ENCODE measurements around the gene CCDC148. TPM values are rescaled to one million over a fixed set of nuclear protein-coding genes. Genes with fewer than 3 reads are reported as not detected.
"Not testable (repeated sequence)": the region's sequence is repeated elsewhere in the genome, so short reads cannot be mapped to it uniquely, and the experiment has no call there.

The CCDC148 gene
- total RNA-seq, 2 experiments from 2014 or later, result 0.29 TPM; not detected in 1

DNA sequence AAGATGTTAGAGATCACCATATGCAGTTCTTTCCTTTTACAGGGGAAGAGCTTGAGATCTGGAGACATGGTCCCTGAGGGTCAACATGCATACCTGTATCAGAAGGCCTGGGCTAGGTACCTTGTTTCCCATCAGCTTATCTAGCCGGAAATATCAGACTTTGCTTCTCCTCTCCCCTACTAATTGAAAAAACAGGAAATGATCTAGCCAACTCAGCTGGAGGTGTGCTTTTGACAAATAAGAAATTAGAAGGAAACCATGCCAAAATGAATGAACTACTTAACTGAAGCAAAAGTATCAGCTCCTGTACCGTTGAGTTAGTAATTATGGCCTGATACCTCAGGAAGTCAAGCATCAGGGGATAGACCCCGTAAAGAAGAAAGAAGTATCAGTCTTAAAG lies 20.6 kb upstream of the CCDC148 start:
- Mint-ChIP-seq H3K4me3 (no peak overlapping the region), H3K36me3 (peaks cover 5% of the 10 kb centered on the region), H3K27ac (peak overlapping the region; percentile 63), H3K4me1 (ENCODE audit: low read depth) (peaks cover 19% of the 10 kb centered on the region), H3K27me3 (no peaks in the 10 kb centered on the region), H3K9me3 (peaks cover 5% of the 10 kb centered on the region)
- ChIA-PET CTCF (interaction anchor here (1.1 kb wide), 1 partner anchor 19 kb away, joined by 4 read pairs; no protein-coding TSS in a partner anchor), POLR2A (no interaction called here)
- intact Hi-C loops (cut with micrococcal nuclease), result no loop called here
- no peak for DNase-seq

DNA sequence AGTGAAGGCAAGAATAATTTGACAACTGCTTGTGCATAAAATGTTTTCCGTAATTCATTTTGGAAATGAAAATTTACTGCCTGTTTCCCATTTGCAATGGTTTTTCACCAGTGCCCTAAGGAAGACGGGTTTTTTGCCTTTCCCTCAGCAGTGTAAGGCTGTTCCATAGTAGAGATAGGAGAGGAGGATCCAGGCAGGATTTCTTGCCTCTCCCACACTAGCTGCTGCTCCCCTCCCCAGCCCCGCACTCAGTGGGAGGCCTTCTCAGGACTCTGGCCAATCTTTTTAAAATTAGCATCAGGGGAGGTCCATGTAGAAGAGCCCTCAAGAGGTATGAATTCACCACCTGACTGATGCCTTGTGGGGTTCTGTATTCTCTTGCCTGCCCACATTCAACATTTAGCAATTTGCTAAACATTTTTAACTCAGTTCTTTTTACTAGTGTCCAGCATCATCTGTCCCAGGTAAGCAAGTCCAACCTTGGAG lies 18.0 kb upstream of the CCDC148 start:
- H3K4me1 Mint-ChIP-seq (ENCODE audit: low read depth), result peaks cover 19% of the 10 kb centered on the region
- H3K27me3 Mint-ChIP-seq; H3K4me3 Mint-ChIP-seq; DNase-seq; intact Hi-C loops (cut with micrococcal nuclease); POLR2A ChIA-PET; H3K27ac Mint-ChIP-seq; H3K9me3 Mint-ChIP-seq: not testable (repeated sequence)
- H3K36me3 Mint-ChIP-seq, result peaks cover 17% of the 10 kb centered on the region
- CTCF ChIA-PET, result interaction anchor here (2.1 kb wide), 1 partner anchor 279 kb away, joined by 4 read pairs; no protein-coding TSS in a partner anchor

DNA sequence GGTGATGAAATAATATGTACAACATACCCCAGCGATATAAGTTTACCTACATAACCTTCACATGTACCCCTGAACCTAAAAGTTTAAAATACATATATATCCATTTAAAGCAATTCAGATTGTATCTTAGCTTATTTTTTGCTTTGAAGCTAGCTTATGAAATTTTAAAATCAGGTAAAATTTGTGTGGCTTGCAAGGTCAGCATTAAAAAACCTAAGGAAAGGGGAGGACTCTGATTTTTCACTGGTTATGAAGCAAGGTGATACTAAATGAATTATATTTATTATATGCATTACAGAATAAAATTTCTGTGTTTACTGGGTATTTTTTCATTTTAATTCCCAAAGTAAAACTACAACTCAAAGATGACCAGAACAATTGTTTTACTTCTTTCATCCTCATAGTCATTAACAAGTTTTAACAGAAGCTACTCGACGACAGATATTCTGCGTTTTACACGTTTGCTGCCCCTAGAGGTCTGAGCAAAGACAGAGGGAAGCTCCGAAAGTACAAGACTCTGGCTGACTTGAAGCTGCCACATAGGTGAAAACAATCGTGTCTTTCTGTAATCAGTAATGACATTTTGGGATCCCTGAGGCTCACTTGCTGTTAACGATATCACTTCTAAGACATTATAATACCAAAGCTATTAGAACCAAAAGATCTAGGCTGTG lies 17.3 kb upstream of the CCDC148 start:
- peaks cover 17% of the 10 kb centered on the region for H3K36me3 Mint-ChIP-seq
- ChIA-PET POLR2A (no interaction called here), CTCF (interaction anchor here (1.0 to 2.1 kb wide), 2 partner anchors 9 to 280 kb away, joined by 4 to 5 read pairs; no protein-coding TSS in a partner anchor)
- H3K27ac Mint-ChIP-seq, result no peak overlapping the region
- no peak for DNase-seq
- H3K4me3 Mint-ChIP-seq, result no peak overlapping the region
- no peaks in the 10 kb centered on the region for H3K27me3 Mint-ChIP-seq
- H3K4me1 Mint-ChIP-seq (ENCODE audit: low read depth), result peaks cover 18% of the 10 kb centered on the region
- peaks cover 5% of the 10 kb centered on the region for H3K9me3 Mint-ChIP-seq
- intact Hi-C loops (cut with micrococcal nuclease), result no loop called here

DNA sequence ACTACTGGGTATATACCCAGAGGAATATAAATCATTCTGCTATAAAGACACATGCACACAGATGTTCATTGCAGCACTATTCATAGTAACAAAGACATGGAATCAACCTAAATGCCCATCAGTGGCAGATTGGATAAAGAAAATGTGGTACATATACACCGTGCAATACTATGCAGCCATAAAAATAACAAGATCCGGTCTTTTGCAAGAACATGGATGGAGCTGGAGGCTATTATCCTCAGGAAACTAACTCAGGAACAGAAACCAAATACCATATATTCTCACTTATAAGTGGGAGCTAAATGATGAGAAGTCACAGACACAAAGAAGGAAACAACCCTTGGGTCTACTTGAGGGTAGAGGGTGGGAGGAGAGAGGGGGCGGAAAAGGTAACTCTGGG lies 16.7 kb upstream of the CCDC148 start:
- POLR2A ChIA-PET; intact Hi-C loops (cut with micrococcal nuclease); DNase-seq; H3K9me3 Mint-ChIP-seq; H3K27me3 Mint-ChIP-seq; H3K27ac Mint-ChIP-seq; H3K4me3 Mint-ChIP-seq: not testable (repeated sequence)
- CTCF ChIA-PET, result interaction anchor here (0.8 to 2.1 kb wide), 3 partner anchors 8 to 281 kb away, joined by 3 to 5 read pairs (median 4); no protein-coding TSS in a partner anchor
- Mint-ChIP-seq H3K36me3 (peaks cover 17% of the 10 kb centered on the region), H3K4me1 (ENCODE audit: low read depth) (peaks cover 15% of the 10 kb centered on the region)

DNA sequence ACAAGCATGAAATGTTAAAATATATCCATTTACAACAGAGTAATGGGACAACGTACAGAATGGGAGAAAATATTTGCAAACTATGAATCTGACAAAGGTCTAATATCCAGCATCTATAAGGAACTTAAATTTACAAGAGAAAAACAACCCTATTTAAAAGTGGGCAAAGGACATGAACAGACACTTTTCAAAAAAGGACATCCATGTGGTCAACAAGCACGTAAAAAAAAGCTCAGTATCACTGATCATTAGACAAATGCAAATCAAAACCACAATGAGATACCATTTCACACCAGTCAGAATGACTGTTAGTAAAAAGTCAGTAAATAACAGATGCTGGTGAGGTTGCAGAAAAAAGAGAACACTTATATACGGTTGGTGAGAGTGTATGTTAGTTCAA lies 16.3 kb upstream of the CCDC148 start:
- POLR2A ChIA-PET; DNase-seq; intact Hi-C loops (cut with micrococcal nuclease): not testable (repeated sequence)

DNA sequence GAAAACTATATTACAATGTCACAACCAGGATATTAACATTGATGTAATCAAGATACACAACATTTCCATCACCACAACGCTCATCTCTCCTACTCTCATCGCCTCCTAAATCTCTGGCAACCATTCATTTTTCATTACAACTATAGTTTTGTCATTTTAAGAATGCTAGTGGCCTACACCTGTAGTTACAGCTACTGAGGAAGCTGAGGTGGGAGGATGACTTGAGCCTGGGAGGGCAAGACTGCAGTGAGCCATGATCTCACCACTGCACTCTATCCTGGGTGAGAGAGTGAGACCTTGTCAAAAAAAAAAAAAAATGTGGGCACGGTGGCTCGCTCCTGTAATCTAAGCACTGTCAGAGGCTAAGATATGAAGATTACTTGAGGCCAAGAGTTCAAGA lies 10.7 kb upstream of the CCDC148 start:
- intact Hi-C loops (cut with micrococcal nuclease), result no loop called here
- Mint-ChIP-seq H3K27me3 (no peaks in the 10 kb centered on the region), H3K9me3 (no peaks in the 10 kb centered on the region), H3K4me1 (ENCODE audit: low read depth) (peaks cover 15% of the 10 kb centered on the region), H3K4me3 (no peak overlapping the region), H3K36me3 (peaks cover 11% of the 10 kb centered on the region), H3K27ac (no peak overlapping the region)
- ChIA-PET CTCF (interaction anchor here (4.3 kb wide), 1 partner anchor 10 kb away, joined by 19 read pairs; the partner anchor contains the start of genes CCDC148 and PKP4), POLR2A (interaction anchor here (1.5 kb wide), 1 partner anchor 10 kb away, joined by 3 read pairs; the partner anchor contains the start of genes CCDC148 and PKP4)
- DNase-seq, result peak; percentile 16

More for the DNA sequence above, 16.3 kb upstream of the CCDC148 start:
- not testable (repeated sequence) for H3K27ac Mint-ChIP-seq, H3K4me3 Mint-ChIP-seq, H3K27me3 Mint-ChIP-seq, H3K9me3 Mint-ChIP-seq
- CTCF ChIA-PET, result interaction anchor here (0.8 to 1.0 kb wide), 2 partner anchors 8 to 22 kb away, joined by 3 to 5 read pairs; no protein-coding TSS in a partner anchor
- Mint-ChIP-seq H3K4me1 (ENCODE audit: low read depth) (peaks cover 12% of the 10 kb centered on the region), H3K36me3 (peaks cover 17% of the 10 kb centered on the region)

DNA sequence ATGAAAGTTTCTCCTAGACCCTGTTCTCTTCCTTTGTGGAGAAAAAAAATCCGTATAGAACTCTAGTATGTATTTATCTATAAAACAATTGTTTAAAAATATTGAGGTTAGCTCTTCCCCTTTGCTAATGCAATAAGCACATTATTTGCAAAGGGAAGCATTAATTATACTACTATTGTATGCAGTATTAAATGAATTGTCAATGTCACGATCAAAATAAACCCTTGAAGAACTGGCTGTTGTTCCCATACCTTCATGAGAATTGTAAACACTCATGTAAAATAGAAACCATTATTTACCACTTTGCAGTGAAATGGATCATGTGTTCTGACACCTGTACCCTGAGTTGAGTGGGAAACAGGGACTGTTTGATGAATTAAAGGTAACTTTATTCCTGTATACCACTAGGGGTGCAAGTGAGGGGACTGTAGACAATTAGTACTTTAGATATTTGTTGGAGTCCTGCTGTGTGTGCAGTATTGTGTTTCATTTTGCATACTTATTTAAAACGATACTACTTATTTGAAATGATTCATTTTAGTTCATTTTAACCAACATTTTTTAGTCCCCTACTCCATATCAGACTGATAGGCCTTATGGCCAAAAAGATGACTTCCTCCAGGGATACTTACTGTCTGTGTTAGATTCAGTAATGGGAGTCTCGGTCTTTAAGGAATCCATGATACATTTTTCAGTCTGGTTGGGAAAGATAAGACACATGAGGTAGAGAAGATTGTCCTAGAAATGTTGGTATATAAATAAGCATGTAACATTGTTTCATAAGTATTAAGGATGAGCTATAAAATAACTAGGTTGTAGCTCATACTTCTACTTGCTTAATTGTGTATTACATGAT lies 8.1 kb upstream of the CCDC148 start:
- Mint-ChIP-seq H3K4me1 (ENCODE audit: low read depth) (peaks cover 26% of the 10 kb centered on the region), H3K27ac (no peak overlapping the region), H3K9me3 (no peaks in the 10 kb centered on the region), H3K27me3 (no peaks in the 10 kb centered on the region), H3K36me3 (peaks cover under 1% of the 10 kb centered on the region), H3K4me3 (no peak overlapping the region)
- intact Hi-C loops (cut with micrococcal nuclease), result loop anchor here (2.0 kb wide), 1 partner anchor 42 kb away; no protein-coding TSS in a partner anchor
- POLR2A ChIA-PET, result no interaction called here
- CTCF ChIA-PET, result interaction anchor here (0.6 to 4.3 kb wide), 6 partner anchors 7 to 421 kb away, joined by 3 to 19 read pairs (median 3); partner anchors contain the start of genes CCDC148 and PKP4
- DNase-seq, result no peak

DNA sequence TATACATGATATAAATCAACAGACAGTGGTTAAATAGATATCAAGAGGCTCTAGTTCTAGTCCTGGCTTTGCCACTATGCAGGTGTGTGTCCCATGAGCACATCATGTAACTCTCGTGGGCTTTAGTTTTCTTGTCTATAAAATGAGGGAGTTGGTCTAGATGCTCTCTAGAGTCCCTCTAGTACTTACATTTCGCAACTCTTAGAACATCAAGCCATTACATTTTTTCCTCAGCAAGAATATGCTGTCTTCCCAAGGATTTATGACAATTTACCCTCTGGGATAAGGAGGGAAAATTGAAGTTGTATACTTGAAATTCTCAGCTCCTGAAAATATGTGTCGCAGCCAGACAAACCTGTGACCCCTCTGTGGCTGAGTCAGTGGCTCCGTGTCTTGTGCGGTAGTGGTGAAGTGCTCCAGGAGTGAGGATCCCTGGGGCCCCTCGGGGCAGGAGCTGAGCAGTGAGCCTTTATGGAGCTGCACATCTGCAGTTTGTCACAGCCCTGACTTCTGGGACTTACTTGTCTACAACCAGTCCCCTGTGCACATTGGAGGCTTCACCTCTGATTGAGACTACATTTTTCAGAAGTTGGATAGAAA lies 7.0 kb upstream of the CCDC148 start:
- POLR2A ChIA-PET, result interaction anchor here (0.6 kb wide), 1 partner anchor 163 kb away, joined by 3 read pairs; no protein-coding TSS in a partner anchor
- intact Hi-C loops (cut with micrococcal nuclease), result loop anchor here (2.0 kb wide), 1 partner anchor 43 kb away; no protein-coding TSS in a partner anchor
- Mint-ChIP-seq H3K27ac (no peak overlapping the region), H3K4me1 (ENCODE audit: low read depth) (peaks cover 30% of the 10 kb centered on the region), H3K27me3 (no peaks in the 10 kb centered on the region), H3K4me3 (no peak overlapping the region), H3K9me3 (no peaks in the 10 kb centered on the region), H3K36me3 (no peaks in the 10 kb centered on the region)
- CTCF ChIA-PET, result interaction anchor here (1.2 kb wide), 1 partner anchor 26 kb away, joined by 3 read pairs; no protein-coding TSS in a partner anchor
- no peak for DNase-seq

DNA sequence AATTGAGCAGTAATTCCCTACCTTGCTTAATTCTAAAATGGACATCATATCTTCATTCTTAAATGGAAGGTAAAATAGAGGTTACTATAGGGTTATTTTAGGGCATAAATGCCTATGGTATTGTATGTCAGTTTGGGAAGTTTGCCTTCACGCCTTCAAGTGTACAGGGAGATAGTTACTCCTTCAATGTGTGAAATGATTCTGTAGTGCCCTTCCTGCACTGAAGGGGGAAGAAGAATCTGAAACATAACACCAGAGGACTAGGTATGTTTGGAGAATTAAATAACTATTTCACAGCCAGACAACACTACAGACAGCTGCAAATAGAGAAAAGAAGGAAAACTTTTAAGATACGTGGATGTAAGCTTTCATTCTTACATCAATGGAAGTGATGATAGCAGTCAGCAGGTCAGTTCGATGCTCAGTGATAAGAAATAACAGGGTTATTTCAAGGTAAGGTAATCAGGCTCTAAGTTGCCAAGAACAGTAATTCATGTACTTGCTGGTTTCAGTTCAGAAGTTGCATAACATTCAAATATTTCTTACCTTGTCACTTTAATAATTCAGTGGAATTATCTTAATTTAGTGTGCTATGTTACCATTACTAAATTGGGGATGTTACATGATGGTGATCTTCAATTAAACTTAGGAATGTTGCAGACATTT lies 4.2 kb upstream of the CCDC148 start:
- Mint-ChIP-seq H3K27me3 (no peaks in the 10 kb centered on the region), H3K9me3 (no peaks in the 10 kb centered on the region), H3K4me3 (no peak overlapping the region), H3K27ac (no peak overlapping the region), H3K36me3 (no peaks in the 10 kb centered on the region), H3K4me1 (ENCODE audit: low read depth) (peaks cover 39% of the 10 kb centered on the region)
- no peak for DNase-seq
- CTCF ChIA-PET, result no interaction called here
- POLR2A ChIA-PET, result no interaction called here
- intact Hi-C loops (cut with micrococcal nuclease), result no loop called here

DNA sequence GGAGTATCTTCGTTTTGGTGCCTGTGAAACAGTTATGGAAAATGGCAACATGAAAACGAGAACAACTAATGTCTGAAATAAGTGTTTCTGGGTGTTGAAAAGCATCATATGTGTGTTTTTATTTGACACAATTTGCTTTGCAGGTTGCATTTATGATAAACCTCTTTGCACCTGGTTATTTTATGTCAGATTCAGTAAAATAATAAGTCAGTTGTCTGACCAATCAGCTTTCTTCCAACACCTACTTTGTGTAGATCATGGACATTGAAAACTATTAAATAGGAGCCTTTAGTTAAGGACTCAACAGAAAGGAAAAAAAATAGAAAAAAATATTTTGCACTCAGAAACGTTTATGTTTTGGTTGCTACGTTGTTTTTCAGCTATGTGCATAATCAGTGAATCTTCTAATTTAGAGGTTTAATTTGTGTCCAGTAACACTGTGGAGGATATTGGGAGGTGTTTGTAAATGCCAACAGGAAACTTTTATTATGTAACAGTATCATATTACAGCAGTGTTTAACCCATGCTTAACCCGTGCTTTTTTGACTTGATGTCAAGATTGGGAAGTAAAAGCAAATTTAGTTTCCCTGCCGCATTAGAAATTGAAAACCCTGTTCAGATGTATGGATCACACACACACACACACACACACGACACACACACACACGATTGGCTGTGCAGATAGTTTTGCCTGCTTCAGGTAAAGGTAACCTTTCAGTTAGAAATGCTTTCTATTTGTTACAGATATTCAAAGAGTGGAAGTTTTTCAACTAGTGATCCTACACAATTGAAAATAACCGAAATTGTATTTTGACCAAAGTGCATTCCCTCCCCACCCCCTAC lies 2.8 kb upstream of the CCDC148 start:
- Mint-ChIP-seq H3K27ac (no peak overlapping the region), H3K27me3 (no peaks in the 10 kb centered on the region), H3K4me3 (no peak overlapping the region), H3K4me1 (ENCODE audit: low read depth) (peaks cover 34% of the 10 kb centered on the region), H3K9me3 (no peaks in the 10 kb centered on the region), H3K36me3 (no peaks in the 10 kb centered on the region)
- intact Hi-C loops (cut with micrococcal nuclease), result loop anchor here (5.0 to 10.0 kb wide), 4 partner anchors 293 to 975 kb away; partner anchors contain the start of gene ACVR1C
- DNase-seq, result no peak
- CTCF ChIA-PET, result interaction anchor here (0.7 to 3.9 kb wide), 2 partner anchors 7 to 962 kb away, joined by 3 to 19 read pairs; no protein-coding TSS in a partner anchor
- POLR2A ChIA-PET, result no interaction called here
